Thyroid gland (tissue), 4 donors: ENCODE data around the gene COL26A1. TPM values are rescaled to one million over a fixed set of nuclear protein-coding genes. Genes with fewer than 3 reads are reported as not detected.

Experiments used
- DNase-seq, 2 donors: peaks; one replicate each; pipeline ENCODE4 v3.0.0-alpha.2; 2019
- H3K27ac ChIP-seq, 3 donors: fragments of 200-600 bp; sonication (generic); 1 replicate in 2 of 3; 2 replicates in 1 of 3; pipeline ENCODE4 v1.5.1; 2016 to 2019; ENCODE audit warnings: mild to moderate bottlenecking in 1 of 3, moderate library complexity in 1 of 3
- H3K27me3 ChIP-seq: fragments of 200-600 bp; sonication (generic); one replicate; pipeline ENCODE4 v1.5.1; 2019
- H3K36me3 ChIP-seq, 2 donors: fragments of 200-600 bp; sonication (generic); one replicate each; pipeline ENCODE4 v1.5.1; 2016 to 2019
- H3K4me1 ChIP-seq, 2 donors: fragments of 200-600 bp; sonication (generic); one replicate each; pipeline ENCODE4 v1.5.1; 2017 to 2019
- H3K4me3 ChIP-seq, 3 donors: fragments of 200-600 bp; sonication (generic); replicated peaks in 1 of 3; 1 replicate in 2 of 3; 2 replicates in 1 of 3; pipeline ENCODE4 v1.5.1; 2016; ENCODE audit warnings: mild to moderate bottlenecking in 1 of 3
- H3K9me3 ChIP-seq: fragments of 200-600 bp; sonication (generic); one replicate; pipeline ENCODE4 v1.5.1; 2017
- CTCF ChIP-seq, 6 experiments: fragments of 200-600 bp in 3 of 6; fragments of 450-650 bp in 3 of 6; sonication (generic) in 3 of 6; IDR thresholded peaks; one replicate each; pipeline ENCODE4 v1.5.1; 2016 to 2019; ENCODE audit warnings: antibody characterized with exemption in 6 of 6, mild to moderate bottlenecking in 2 of 6, inconsistent platforms in 1 of 6, moderate library complexity in 1 of 6
- POLR2A ChIP-seq, 2 donors: fragments of 450-650 bp; IDR thresholded peaks; one replicate each; pipeline ENCODE4 v1.6.1; 2017; ENCODE audit warnings: antibody characterized with exemption in 2 of 2, mild to moderate bottlenecking in 2 of 2, moderate library complexity in 1 of 2
- WGBS, 2 donors: methylation state at CpG; one replicate each; pipeline ENCODE4 v1.1.5; 2017; 5-methylcytosine and 5-hydroxymethylcytosine counted together
- intact Hi-C: fragments of 100-400 bp; cut with DNase I; formaldehyde crosslinking; loops from one replicate; pipeline ENCODE4 v1.15.1; 2023
- total RNA-seq, 4 donors: library from RNA; depleted of rRNA; stranded (reverse); fragments of >200 nt; gene quantifications; one replicate each; pipeline ENCODE4 v1.2.3, GENCODE V29; 2016

The COL26A1 gene
- total RNA-seq, 4 donors from 2014 or later, result not detected

- intact Hi-C loops, result no loop called here
- no peaks in the 10 kb centered on the region for H3K9me3 ChIP-seq
- no peak for TF ChIP-seq CTCF (IDR thresholded peaks at IDR 0.05)
- no peak for TF ChIP-seq POLR2A (IDR thresholded peaks at IDR 0.05)
- H3K27ac ChIP-seq, result no peak overlapping the region
- no peaks in the 10 kb centered on the region for H3K4me1 ChIP-seq
- DNase-seq, result no peak
- no peaks in the 10 kb centered on the region for H3K36me3 ChIP-seq
- WGBS, 2 donors, result 76 to 80% methylated on average over 15 of the region's 15 CpGs
- no peaks in the 10 kb centered on the region for H3K27me3 ChIP-seq
- no peak overlapping the region for H3K4me3 ChIP-seq
Measured at GRCh38 chr7:101562531-101563197, 200.0 kb downstream of the COL26A1 start.

DNA sequence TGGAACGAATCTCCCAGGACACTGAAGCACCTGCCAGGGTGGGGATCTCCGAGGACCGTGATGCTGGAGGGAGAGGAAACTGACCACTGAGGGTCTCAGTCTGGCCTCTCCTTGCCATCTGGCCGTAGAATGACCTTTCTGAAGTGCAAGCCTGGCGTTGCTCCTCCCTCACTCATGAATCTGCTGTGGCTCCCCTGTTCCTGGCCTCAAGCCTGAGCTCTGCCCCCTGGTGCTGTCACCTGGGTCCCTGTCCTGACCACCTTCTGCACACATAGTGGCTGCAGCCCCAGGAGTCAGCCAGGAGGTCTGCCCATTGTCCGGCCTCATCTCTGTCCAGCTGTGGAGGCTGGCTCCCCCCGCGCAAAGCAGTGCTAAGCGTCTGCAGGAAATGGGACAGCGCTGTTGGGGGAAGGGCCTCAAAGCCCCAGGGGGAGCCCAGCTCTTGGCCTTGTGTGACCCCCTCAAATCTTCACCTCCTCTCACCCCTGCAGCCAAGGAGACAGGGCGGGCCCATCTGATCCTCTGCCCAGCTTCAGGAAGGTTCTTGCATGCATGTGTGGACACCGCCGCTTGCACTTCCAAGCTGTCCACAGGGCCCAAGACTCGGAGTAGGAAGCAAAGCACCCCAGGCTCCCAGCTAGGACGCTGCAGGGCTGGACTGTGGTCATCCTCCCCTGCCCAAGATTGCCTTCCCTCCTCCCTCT lies 200.7 kb downstream of the COL26A1 start:
- Histone ChIP-seq H3K36me3 (no peaks in the 10 kb centered on the region), H3K9me3 (no peaks in the 10 kb centered on the region), H3K4me3 (no peak overlapping the region), H3K27ac (no peak overlapping the region), H3K27me3 (no peaks in the 10 kb centered on the region), H3K4me1 (no peaks in the 10 kb centered on the region)
- DNase-seq, result no peak
- TF ChIP-seq CTCF (IDR thresholded peaks at IDR 0.05) (no peak), POLR2A (IDR thresholded peaks at IDR 0.05) (no peak)
- WGBS, 2 donors, result 49 to 75% methylated on average over 13 to 14 of the region's 15 CpGs
- intact Hi-C loops, result no loop called here

GRCh38 chr7:101563943-101564777 lies 201.5 kb downstream of the COL26A1 start:
- Histone ChIP-seq H3K9me3 (no peaks in the 10 kb centered on the region), H3K27me3 (no peaks in the 10 kb centered on the region), H3K4me1 (no peaks in the 10 kb centered on the region), H3K4me3 (no peak overlapping the region), H3K27ac (no peak overlapping the region), H3K36me3 (no peaks in the 10 kb centered on the region)
- no peak for DNase-seq
- no peak for TF ChIP-seq CTCF (IDR thresholded peaks at IDR 0.05)
- no peak for TF ChIP-seq POLR2A (IDR thresholded peaks at IDR 0.05)
- intact Hi-C loops, result no loop called here
- 71 to 74% methylated on average over 21 to 23 of the region's 23 CpGs for WGBS, 2 donors

GRCh38 chr7:101564778-101565211 lies 202.1 kb downstream of the COL26A1 start:
- no peak overlapping the region for H3K27ac ChIP-seq
- H3K4me1 ChIP-seq, result no peaks in the 10 kb centered on the region
- no peaks in the 10 kb centered on the region for H3K9me3 ChIP-seq
- intact Hi-C loops, result no loop called here
- H3K36me3 ChIP-seq, result no peaks in the 10 kb centered on the region
- WGBS, 2 donors, result 38 to 48% methylated on average over 14 of the region's 16 CpGs
- DNase-seq, result peak; percentile 6 to 14
- TF ChIP-seq CTCF (IDR thresholded peaks at IDR 0.05), result no peak
- TF ChIP-seq POLR2A (IDR thresholded peaks at IDR 0.05), result no peak
- H3K4me3 ChIP-seq, result no peak overlapping the region
- H3K27me3 ChIP-seq, result no peaks in the 10 kb centered on the region
